ENCODE data around the gene NEXMIF.

- TF ChIP-seq POLR2AphosphoS5 (IDR thresholded peaks at IDR 0.05; ENCODE audit: low read depth, low read length) (peak; percentile 12; the same call in 1 of the 2 replicates), POLR2A (IDR thresholded peaks at IDR 0.05; ENCODE audit: low read depth, low read length) (peak; percentile 66), TAF1 (IDR thresholded peaks at IDR 0.05; ENCODE audit: low read depth, low read length) (no peak)
These were observed 615 bp downstream of the NEXMIF start for GRCh38 chrX:74924449-74925224.

All from GM12891 (cell line).